Effector memory CD8-positive, alpha-beta T cell (primary cell): ENCODE measurements around the gene GIGYF2.

Experiments used
- ATAC-seq: fragments of 150-1000 bp; cut with Tn5 transposase; replicated peaks from 2 replicates; pipeline ENCODE4 v1.10.0; 2021; ENCODE audit warnings: mild to moderate bottlenecking, moderate library complexity
- DNase-seq, 3 experiments: peaks; one replicate each; pipeline ENCODE4 v3.0.0; 2021
- H3K27ac Mint-ChIP-seq, 2 donors: one replicate each; pipeline ENCODE4 v1.8.0; 2022; ENCODE audit warnings: mild to moderate bottlenecking in 2 of 2, mixed read lengths in 2 of 2, moderate library complexity in 2 of 2
- H3K27me3 Mint-ChIP-seq, 2 donors: one replicate each; pipeline ENCODE4 v1.8.0; 2022; ENCODE audit warnings: mixed read lengths in 2 of 2
- H3K36me3 Mint-ChIP-seq: one replicate; pipeline ENCODE4 v1.8.0; 2022; ENCODE audit warnings: mild to moderate bottlenecking, moderate library complexity, mixed read lengths; ENCODE audit not compliant: insufficient read depth
- H3K4me1 Mint-ChIP-seq, 2 donors: one replicate each; pipeline ENCODE4 v1.8.0; 2022; ENCODE audit warnings: low read depth in 2 of 2, mixed read lengths in 2 of 2
- H3K4me3 Mint-ChIP-seq, 2 donors: one replicate each; pipeline ENCODE4 v1.8.0; 2022; ENCODE audit warnings: mild to moderate bottlenecking in 2 of 2, mixed read lengths in 2 of 2, moderate library complexity in 2 of 2
- H3K9me3 Mint-ChIP-seq, 2 donors: one replicate each; pipeline ENCODE4 v1.8.0; 2022; ENCODE audit warnings: mixed read lengths in 2 of 2

The GIGYF2 gene

DNA sequence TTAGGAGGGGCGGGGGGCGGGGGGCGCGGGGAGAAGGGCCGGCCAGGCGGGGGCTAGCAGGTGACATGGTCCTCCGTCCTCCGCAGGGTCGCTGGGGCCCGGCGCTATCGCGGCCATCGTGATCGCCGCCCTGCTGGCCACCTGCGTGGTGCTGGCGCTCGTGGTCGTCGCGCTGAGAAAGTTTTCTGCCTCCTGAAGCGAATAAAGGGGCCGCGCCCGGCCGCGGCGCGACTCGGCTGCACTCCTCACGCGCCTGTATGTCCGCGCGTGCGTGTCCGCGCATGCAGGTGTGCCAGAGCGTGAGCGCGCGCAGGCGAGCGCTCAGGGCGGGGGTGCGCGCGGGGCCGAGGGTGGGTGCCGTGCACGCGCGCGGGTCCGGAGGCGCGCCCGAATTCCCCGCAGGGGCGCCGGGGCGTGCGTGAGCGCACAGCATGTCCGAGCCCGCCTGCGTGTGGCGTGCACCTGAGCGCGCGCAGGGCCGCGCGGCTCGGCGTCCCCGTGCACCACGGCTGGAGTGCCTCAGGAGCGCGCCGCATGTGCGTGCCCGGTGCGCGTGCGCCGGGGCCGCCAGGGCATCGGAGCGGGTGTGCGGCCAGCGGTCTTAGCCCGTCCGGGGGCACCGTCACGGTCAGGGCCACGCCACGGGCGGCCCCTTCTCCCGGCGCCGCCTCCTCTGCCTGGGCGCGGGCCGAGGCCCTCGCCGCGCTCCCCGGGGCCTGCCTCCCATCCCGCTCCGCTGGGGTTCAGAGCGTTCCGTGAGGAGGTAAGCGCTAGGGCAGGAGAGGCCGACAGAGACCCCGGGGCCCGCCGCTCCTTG is 179.2 kb downstream of the GIGYF2 start:
- peak in 1 of 3 experiments; percentile 16 for DNase-seq
- peaks cover 16 to 43% of the 10 kb centered on the region in 2 donors for H3K27me3 Mint-ChIP-seq
- H3K4me3 Mint-ChIP-seq, result peak overlapping the region; percentile 75 to 78
- ATAC-seq, result peak; percentile 59
- peaks cover 8% of the 10 kb centered on the region in 2 donors for H3K4me1 Mint-ChIP-seq
- no peaks in the 10 kb centered on the region for H3K9me3 Mint-ChIP-seq
- H3K27ac Mint-ChIP-seq, result no peak overlapping the region
- no peaks in the 10 kb centered on the region for H3K36me3 Mint-ChIP-seq

DNA sequence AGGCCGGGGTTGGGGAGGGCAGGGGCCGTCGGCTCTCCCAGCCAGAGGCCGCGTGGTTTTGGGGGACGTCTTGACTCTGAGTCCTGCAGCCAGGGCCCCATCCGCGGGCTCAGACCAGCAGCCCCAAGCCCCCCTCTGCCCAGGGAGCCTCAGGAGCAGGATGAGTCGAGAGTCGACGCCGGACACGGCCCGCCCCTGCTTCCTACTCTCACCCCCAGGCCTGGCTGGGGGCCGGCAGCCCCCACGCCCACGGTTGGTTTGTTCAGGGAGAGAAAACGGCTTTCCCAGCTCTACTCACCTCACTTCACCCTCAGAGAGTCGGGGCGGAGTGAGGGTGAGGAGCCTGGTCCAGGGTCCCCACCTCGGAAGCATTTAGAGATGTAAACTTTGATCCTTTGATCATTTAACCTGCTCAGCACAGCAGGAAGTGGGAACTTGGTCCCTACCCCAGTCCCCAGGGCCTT is 179.9 kb downstream of the GIGYF2 start:
- peaks cover 8% of the 10 kb centered on the region in 2 donors for H3K4me1 Mint-ChIP-seq
- no peaks in the 10 kb centered on the region for H3K9me3 Mint-ChIP-seq
- ATAC-seq (no peak), DNase-seq (no peak)
- H3K27ac Mint-ChIP-seq, result no peak overlapping the region
- peaks cover 16 to 43% of the 10 kb centered on the region in 2 donors for H3K27me3 Mint-ChIP-seq
- peak overlapping the region; percentile 33 to 57 for H3K4me3 Mint-ChIP-seq
- H3K36me3 Mint-ChIP-seq, result no peaks in the 10 kb centered on the region

DNA sequence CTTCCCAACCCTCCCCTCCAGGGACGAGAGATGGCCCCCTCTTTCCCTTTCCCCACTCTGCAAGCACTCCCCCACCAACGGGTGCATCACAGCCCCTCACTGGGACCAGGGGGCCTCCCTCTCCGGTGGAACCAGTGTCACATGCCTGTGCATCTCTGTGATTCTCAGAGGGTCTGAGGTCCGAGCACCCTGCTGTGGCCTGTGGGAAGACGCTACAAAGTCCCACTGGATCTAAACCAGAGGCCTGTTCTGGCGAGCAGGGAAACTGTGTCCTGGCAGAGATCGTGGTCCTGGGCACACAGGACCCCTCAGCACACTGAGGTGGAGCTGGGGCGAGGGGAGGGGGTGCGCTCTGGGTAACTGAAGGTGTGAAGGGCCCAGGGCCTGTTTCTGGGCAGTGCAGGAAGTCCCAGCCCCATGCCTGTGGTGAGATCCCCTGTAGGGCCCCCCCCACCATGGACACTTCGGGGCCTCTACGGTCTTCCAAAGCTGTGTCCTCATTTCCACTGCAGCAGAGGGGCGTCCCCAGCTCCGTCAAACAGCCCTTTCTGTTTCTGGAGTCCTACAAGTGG is 180.9 kb downstream of the GIGYF2 start:
- peaks cover 16 to 35% of the 10 kb centered on the region in 2 donors for H3K27me3 Mint-ChIP-seq
- H3K4me3 Mint-ChIP-seq, result peak overlapping the region; percentile 35 to 57
- H3K9me3 Mint-ChIP-seq, result no peaks in the 10 kb centered on the region
- H3K4me1 Mint-ChIP-seq, result peaks cover 8% of the 10 kb centered on the region in 2 donors
- DNase-seq (no peak), ATAC-seq (no peak)
- H3K27ac Mint-ChIP-seq, result no peak overlapping the region
- no peaks in the 10 kb centered on the region for H3K36me3 Mint-ChIP-seq

GRCh38 chr2:232878855-232879617 is 181.9 kb downstream of the GIGYF2 start:
- Mint-ChIP-seq H3K4me1 (peaks cover 8% of the 10 kb centered on the region in 2 donors), H3K9me3 (no peaks in the 10 kb centered on the region), H3K36me3 (no peaks in the 10 kb centered on the region), H3K4me3 (peak overlapping the region; percentile 10 to 35), H3K27me3 (peaks cover 15 to 38% of the 10 kb centered on the region in 2 donors), H3K27ac (no peak overlapping the region)
- no peak for ATAC-seq
- DNase-seq, result no peak

GRCh38 chr2:232879618-232880494 is 182.7 kb downstream of the GIGYF2 start:
- H3K4me3 Mint-ChIP-seq, result no peak overlapping the region
- ATAC-seq (no peak), DNase-seq (no peak)
- H3K9me3 Mint-ChIP-seq, result no peaks in the 10 kb centered on the region
- H3K27ac Mint-ChIP-seq, result no peak overlapping the region
- H3K4me1 Mint-ChIP-seq, result peaks cover 8% of the 10 kb centered on the region in 2 donors
- peaks cover 9 to 33% of the 10 kb centered on the region in 2 donors for H3K27me3 Mint-ChIP-seq
- no peaks in the 10 kb centered on the region for H3K36me3 Mint-ChIP-seq

- DNase-seq, result no peak
- no peak overlapping the region for H3K27ac Mint-ChIP-seq
- H3K9me3 Mint-ChIP-seq, result no peaks in the 10 kb centered on the region
- H3K4me3 Mint-ChIP-seq, result no peak overlapping the region
- peaks cover 0 to 23% of the 10 kb centered on the region in 2 donors for H3K27me3 Mint-ChIP-seq
- no peak for ATAC-seq
- no peaks in the 10 kb centered on the region for H3K36me3 Mint-ChIP-seq
- no peaks in the 10 kb centered on the region for H3K4me1 Mint-ChIP-seq
These were observed 183.7 kb downstream of the GIGYF2 start for GRCh38 chr2:232880764-232881351.

- H3K9me3 Mint-ChIP-seq, result no peaks in the 10 kb centered on the region
- H3K27me3 Mint-ChIP-seq, result peaks cover 0 to 22% of the 10 kb centered on the region in 2 donors
- no peak for DNase-seq
- no peak overlapping the region for H3K4me3 Mint-ChIP-seq
- H3K27ac Mint-ChIP-seq, result no peak overlapping the region
- H3K36me3 Mint-ChIP-seq, result no peaks in the 10 kb centered on the region
- no peak for ATAC-seq
- H3K4me1 Mint-ChIP-seq, result no peaks in the 10 kb centered on the region
These were observed 185.0 kb downstream of the GIGYF2 start for GRCh38 chr2:232882085-232882484.

- ATAC-seq (no peak), DNase-seq (no peak)
- no peak overlapping the region for H3K27ac Mint-ChIP-seq
- H3K4me1 Mint-ChIP-seq, result no peaks in the 10 kb centered on the region
- no peaks in the 10 kb centered on the region for H3K36me3 Mint-ChIP-seq
- H3K27me3 Mint-ChIP-seq, result peaks cover 0 to 17% of the 10 kb centered on the region in 2 donors
- no peaks in the 10 kb centered on the region for H3K9me3 Mint-ChIP-seq
- H3K4me3 Mint-ChIP-seq, result no peak overlapping the region
These were observed 185.5 kb downstream of the GIGYF2 start for GRCh38 chr2:232882505-232883115.

DNA sequence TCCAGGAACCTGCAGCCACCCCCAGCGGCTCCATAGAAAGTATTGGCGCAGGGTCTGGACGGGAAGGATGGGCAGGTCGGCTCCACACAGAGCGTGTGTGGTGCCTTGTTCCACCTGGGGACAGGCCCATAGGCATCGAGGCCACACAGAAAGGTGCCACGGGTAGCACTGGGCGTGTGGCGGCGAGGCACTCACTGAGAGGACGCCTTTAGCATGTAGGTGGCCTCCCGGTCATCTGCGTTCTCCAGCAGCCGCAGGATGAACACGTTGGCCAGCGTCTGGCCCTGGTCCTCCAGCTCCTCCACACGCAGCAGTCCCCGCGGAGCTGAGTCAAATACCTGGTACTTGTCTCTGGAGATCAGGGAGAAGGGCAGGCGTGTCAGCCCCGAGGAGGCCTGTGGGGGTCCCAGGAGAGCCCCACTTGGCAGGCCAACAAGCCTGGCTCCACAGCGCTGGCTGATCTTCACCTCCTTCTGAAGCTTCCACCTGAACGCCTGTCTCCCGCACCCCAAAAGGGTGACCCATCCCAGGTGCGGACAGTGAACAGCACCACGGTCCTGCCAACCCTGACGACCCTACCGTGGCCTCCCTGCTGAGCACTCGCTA is 186.1 kb downstream of the GIGYF2 start:
- Mint-ChIP-seq H3K27ac (no peak overlapping the region), H3K9me3 (no peaks in the 10 kb centered on the region), H3K4me1 (no peaks in the 10 kb centered on the region), H3K27me3 (peaks cover 0 to 11% of the 10 kb centered on the region in 2 donors), H3K36me3 (no peaks in the 10 kb centered on the region), H3K4me3 (no peak overlapping the region)
- no peak for DNase-seq
- ATAC-seq, result no peak

GRCh38 chr2:232884001-232884421 is 186.9 kb downstream of the GIGYF2 start:
- H3K27me3 Mint-ChIP-seq, result peaks cover 0 to 10% of the 10 kb centered on the region in 2 donors
- DNase-seq (no peak), ATAC-seq (no peak)
- no peaks in the 10 kb centered on the region for H3K9me3 Mint-ChIP-seq
- H3K4me1 Mint-ChIP-seq, result peaks cover 0 to 2% of the 10 kb centered on the region in 2 donors
- no peak overlapping the region for H3K27ac Mint-ChIP-seq
- no peak overlapping the region for H3K4me3 Mint-ChIP-seq
- H3K36me3 Mint-ChIP-seq, result no peaks in the 10 kb centered on the region

GRCh38 chr2:232884549-232885263 is 187.6 kb downstream of the GIGYF2 start:
- peaks cover 0 to 15% of the 10 kb centered on the region in 2 donors for H3K27me3 Mint-ChIP-seq

More at GRCh38 chr2:232884549-232885263, 187.6 kb downstream of the GIGYF2 start:
- Mint-ChIP-seq H3K4me3 (no peak overlapping the region), H3K9me3 (no peaks in the 10 kb centered on the region), H3K36me3 (no peaks in the 10 kb centered on the region), H3K4me1 (peaks cover 0 to 2% of the 10 kb centered on the region in 2 donors), H3K27ac (no peak overlapping the region)
- ATAC-seq (no peak), DNase-seq (no peak)
